SIG-M5 treated with dmso at 0.1 percent for 504 hours (cell line): ENCODE measurements around the gene AKR1B1.
A peak's percentile ranks its signal among the peaks of the same experiment; 100 is the strongest.
"Not testable (repeated sequence)": the region's sequence is repeated elsewhere in the genome, so short reads cannot be mapped to it uniquely, and the experiment has no call there.

Source experiments
- DNase-seq: peaks from one replicate; lab custom pipeline; 2025; ENCODE audit not compliant: unreplicated experiment; lab: John Stamatoyannopoulos, UW

AKR1B1 gene

GRCh38 chr7:134458806-134459698, at the start of gene AKR1B1:
Gene AKR1B1 (minus strand): TSS chr7:134459100. CDS start chr7:134459062, 38 bp downstream.
- peak; percentile 81 for DNase-seq

GRCh38 chr7:134505856-134506255, 47.0 kb upstream of the AKR1B1 start:
- no peak for DNase-seq

GRCh38 chr7:134504660-134505164, 45.8 kb upstream of the AKR1B1 start:
- no peak for DNase-seq

GRCh38 chr7:134502463-134503371, 43.8 kb upstream of the AKR1B1 start:
- peak; percentile 40 for DNase-seq

- no peak for DNase-seq
Observed at GRCh38 chr7:134500982-134501381, 42.1 kb upstream of the AKR1B1 start.

- DNase-seq = no peak
Observed at GRCh38 chr7:134500406-134500805, 41.5 kb upstream of the AKR1B1 start.

GRCh38 chr7:134495546-134495945, 36.6 kb upstream of the AKR1B1 start:
- no peak for DNase-seq

GRCh38 chr7:134493091-134493490, 34.2 kb upstream of the AKR1B1 start:
- no peak for DNase-seq

- DNase-seq = not testable (repeated sequence)
Observed at GRCh38 chr7:134487721-134488120, 28.8 kb upstream of the AKR1B1 start.

- no peak for DNase-seq
Observed at GRCh38 chr7:134485203-134485602, 26.3 kb upstream of the AKR1B1 start.

GRCh38 chr7:134483296-134483695, 24.4 kb upstream of the AKR1B1 start:
- no peak for DNase-seq

- DNase-seq = no peak
Observed at GRCh38 chr7:134482858-134483257, 24.0 kb upstream of the AKR1B1 start.

- DNase-seq = no peak
Observed at GRCh38 chr7:134481167-134481566, 22.3 kb upstream of the AKR1B1 start.

GRCh38 chr7:134480730-134481129, 21.8 kb upstream of the AKR1B1 start:
- no peak for DNase-seq

GRCh38 chr7:134480202-134480601, 21.3 kb upstream of the AKR1B1 start:
- DNase-seq = no peak

- DNase-seq = no peak
Observed at GRCh38 chr7:134478707-134479106, 19.8 kb upstream of the AKR1B1 start.

GRCh38 chr7:134477954-134478353, 19.1 kb upstream of the AKR1B1 start:
- DNase-seq = no peak

- no peak for DNase-seq
Observed at GRCh38 chr7:134476044-134476443, 17.1 kb upstream of the AKR1B1 start.

- DNase-seq = no peak
Observed at GRCh38 chr7:134474828-134475227, 15.9 kb upstream of the AKR1B1 start.

GRCh38 chr7:134473861-134474291, 15.0 kb upstream of the AKR1B1 start:
- DNase-seq = no peak

GRCh38 chr7:134472572-134473244, 13.8 kb upstream of the AKR1B1 start:
- DNase-seq = no peak
